Osteoblast (primary cell): ENCODE measurements around the gene PGK2. TPM values are rescaled to one million over a fixed set of nuclear protein-coding genes. Genes with fewer than 3 reads are reported as not detected.

Experiments used
- DNase-seq: peaks from one replicate; pipeline ENCODE4 v3.0.0; 2011; ENCODE audit warnings: low spot score, mixed read lengths; ENCODE audit not compliant: insufficient read length; ENCODE audit errors: missing footprints
- H2AFZ ChIP-seq: 2 replicates; pipeline ENCODE4 v1.6.0; 2011; ENCODE audit warnings: mild to moderate bottlenecking, low read length
- H3K27ac ChIP-seq: 2 replicates; pipeline ENCODE4 v1.5.1; 2011; ENCODE audit warnings: mild to moderate bottlenecking, low read depth, low read length, moderate library complexity
- H3K27me3 ChIP-seq: 2 replicates; pipeline ENCODE4 v1.6.0; 2012; ENCODE audit warnings: mild to moderate bottlenecking, control low read depth, inconsistent platforms, low read length, moderate library complexity; ENCODE audit not compliant: insufficient read depth
- H3K36me3 ChIP-seq: 2 replicates; pipeline ENCODE4 v1.5.1; 2011; ENCODE audit warnings: mild to moderate bottlenecking, low read length, control low read depth, moderate library complexity; ENCODE audit not compliant: insufficient read depth
- H3K4me1 ChIP-seq: 2 replicates; pipeline ENCODE4 v1.5.1; 2011; ENCODE audit warnings: mild to moderate bottlenecking, low read length, control low read depth, moderate library complexity; ENCODE audit not compliant: insufficient read depth
- H3K4me2 ChIP-seq: 2 replicates; pipeline ENCODE4 v1.6.0; 2011; ENCODE audit warnings: mild to moderate bottlenecking, low read length; ENCODE audit not compliant: insufficient read depth
- H3K4me3 ChIP-seq: fragments of 200-600 bp; sonication (generic); 3 replicates; pipeline ENCODE4 v1.5.1; 2012; ENCODE audit warnings: mild to moderate bottlenecking, low read length, inconsistent platforms; ENCODE audit not compliant: insufficient read depth
- H3K79me2 ChIP-seq: 2 replicates; pipeline ENCODE4 v1.6.0; 2012; ENCODE audit warnings: mild to moderate bottlenecking, low read length, control low read depth, inconsistent platforms; ENCODE audit not compliant: insufficient read depth
- H3K9me3 ChIP-seq: 2 replicates; pipeline ENCODE4 v1.5.1; 2011; ENCODE audit warnings: low read depth, low read length, control low read depth
- H4K20me1 ChIP-seq: 2 replicates; pipeline ENCODE4 v1.6.0; 2012; ENCODE audit warnings: mild to moderate bottlenecking, low read length, control low read depth; ENCODE audit not compliant: insufficient read depth
- total RNA-seq: library from RNA; depleted of rRNA; stranded (reverse); fragments of >200 nt; gene quantifications from 2 replicates; pipeline ENCODE4 v1.2.3, GENCODE V29; 2012
- TF ChIP-seq, protein P1 (sequence below): IDR thresholded peaks from 2 replicates; pipeline ENCODE4 v1.5.1; 2011; ENCODE audit warnings: mild to moderate bottlenecking, low read depth, low read length, moderate library complexity; ENCODE audit errors: extremely low read depth

PGK2 gene
- total RNA-seq, 1 donor, result not detected

GRCh38 chr6:49784272-49784671 is 2.8 kb downstream of the PGK2 start:
- no peak for DNase-seq
- H4K20me1 ChIP-seq, result no peaks in the 10 kb centered on the region
- H3K79me2 ChIP-seq, result no peaks in the 10 kb centered on the region
- H3K36me3 ChIP-seq, result no peaks in the 10 kb centered on the region
- no peak overlapping the region for H3K27ac ChIP-seq
- H3K4me2 ChIP-seq, result no peak overlapping the region
- no peaks in the 10 kb centered on the region for H3K4me1 ChIP-seq
- no peak overlapping the region for H3K4me3 ChIP-seq
- TF ChIP-seq, protein P1, sequence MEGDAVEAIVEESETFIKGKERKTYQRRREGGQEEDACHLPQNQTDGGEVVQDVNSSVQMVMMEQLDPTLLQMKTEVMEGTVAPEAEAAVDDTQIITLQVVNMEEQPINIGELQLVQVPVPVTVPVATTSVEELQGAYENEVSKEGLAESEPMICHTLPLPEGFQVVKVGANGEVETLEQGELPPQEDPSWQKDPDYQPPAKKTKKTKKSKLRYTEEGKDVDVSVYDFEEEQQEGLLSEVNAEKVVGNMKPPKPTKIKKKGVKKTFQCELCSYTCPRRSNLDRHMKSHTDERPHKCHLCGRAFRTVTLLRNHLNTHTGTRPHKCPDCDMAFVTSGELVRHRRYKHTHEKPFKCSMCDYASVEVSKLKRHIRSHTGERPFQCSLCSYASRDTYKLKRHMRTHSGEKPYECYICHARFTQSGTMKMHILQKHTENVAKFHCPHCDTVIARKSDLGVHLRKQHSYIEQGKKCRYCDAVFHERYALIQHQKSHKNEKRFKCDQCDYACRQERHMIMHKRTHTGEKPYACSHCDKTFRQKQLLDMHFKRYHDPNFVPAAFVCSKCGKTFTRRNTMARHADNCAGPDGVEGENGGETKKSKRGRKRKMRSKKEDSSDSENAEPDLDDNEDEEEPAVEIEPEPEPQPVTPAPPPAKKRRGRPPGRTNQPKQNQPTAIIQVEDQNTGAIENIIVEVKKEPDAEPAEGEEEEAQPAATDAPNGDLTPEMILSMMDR, result no peak
- H3K27me3 ChIP-seq, result no peaks in the 10 kb centered on the region
- no peak overlapping the region for H2AFZ ChIP-seq
- H3K9me3 ChIP-seq, result no peaks in the 10 kb centered on the region

DNA sequence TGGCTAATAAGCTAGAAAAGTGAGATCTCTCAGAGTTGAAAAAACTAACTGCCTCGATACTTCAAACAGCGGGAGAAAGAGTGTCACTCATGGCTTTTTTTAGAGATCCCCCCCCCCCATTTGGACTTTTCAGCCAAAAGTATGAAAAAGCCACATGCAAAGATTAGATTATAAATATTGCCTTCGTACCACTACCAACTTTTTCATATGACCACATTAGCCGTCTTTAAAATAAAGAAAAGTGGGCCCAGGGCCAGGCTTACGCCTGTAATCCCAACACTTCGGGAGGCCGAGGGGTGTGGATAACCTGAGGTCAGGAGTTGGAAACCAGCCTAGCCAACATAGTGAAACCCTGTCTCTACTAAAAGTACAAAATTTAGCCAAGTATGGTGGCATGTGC is 4.4 kb downstream of the PGK2 start:
- H2AFZ ChIP-seq, result no peak overlapping the region

DNA sequence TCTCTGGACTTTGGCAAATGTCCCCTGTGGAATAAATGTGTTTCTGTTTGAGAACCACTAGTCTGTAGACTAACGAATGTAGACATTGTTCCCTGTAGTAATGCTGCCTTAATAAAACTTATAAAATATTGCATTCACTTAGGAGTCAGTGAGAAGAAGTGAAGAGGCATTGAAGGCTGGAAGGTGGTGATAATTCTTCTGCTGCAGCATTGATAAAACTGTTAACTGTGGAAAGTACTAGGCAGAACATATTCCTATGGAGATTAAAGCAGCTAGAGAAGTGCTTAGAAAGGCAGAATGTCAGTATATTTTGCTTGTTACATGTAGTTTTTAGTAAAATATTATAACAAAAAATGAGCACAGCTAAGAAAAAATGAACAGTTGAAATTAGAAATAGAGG is 4.8 kb downstream of the PGK2 start:
- no peaks in the 10 kb centered on the region for H3K79me2 ChIP-seq

More for the DNA sequence above, 4.4 kb downstream of the PGK2 start:
- Histone ChIP-seq H3K27me3 (no peaks in the 10 kb centered on the region), H3K79me2 (no peaks in the 10 kb centered on the region), H3K9me3 (no peaks in the 10 kb centered on the region), H3K36me3 (no peaks in the 10 kb centered on the region), H3K4me3 (no peak overlapping the region), H3K4me2 (no peak overlapping the region), H4K20me1 (no peaks in the 10 kb centered on the region), H3K27ac (no peak overlapping the region), H3K4me1 (no peaks in the 10 kb centered on the region)
- no peak for DNase-seq
- TF ChIP-seq, protein P1, result no peak

DNA sequence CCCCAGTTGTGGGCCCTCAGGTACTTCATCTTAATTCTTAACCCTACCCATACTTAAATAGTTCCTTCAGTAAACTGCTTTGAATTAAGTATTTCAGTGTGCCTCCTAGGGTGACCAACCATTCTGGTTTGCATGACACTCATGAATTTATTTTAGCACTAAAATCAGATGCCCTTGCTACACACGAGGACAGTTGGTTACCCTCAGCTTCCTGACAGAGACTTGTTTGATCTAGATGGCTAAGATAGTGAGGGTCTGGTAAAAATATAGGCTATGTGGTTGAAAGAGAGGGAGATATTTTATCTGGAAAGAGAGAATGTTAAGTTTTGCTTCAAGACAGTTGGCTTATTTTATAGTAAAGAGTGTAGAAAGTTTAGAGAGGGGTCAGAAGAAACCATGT is 10.6 kb downstream of the PGK2 start:
- H2AFZ ChIP-seq, result no peak overlapping the region
- H3K4me1 ChIP-seq, result no peaks in the 10 kb centered on the region
- H3K4me3 ChIP-seq, result no peak overlapping the region
- H3K4me2 ChIP-seq, result no peak overlapping the region
- H3K9me3 ChIP-seq, result no peaks in the 10 kb centered on the region
- H3K27me3 ChIP-seq, result no peaks in the 10 kb centered on the region
- TF ChIP-seq, protein P1, result no peak
- H3K36me3 ChIP-seq, result no peaks in the 10 kb centered on the region
- no peaks in the 10 kb centered on the region for H3K79me2 ChIP-seq
- no peaks in the 10 kb centered on the region for H4K20me1 ChIP-seq
- DNase-seq, result no peak
- no peak overlapping the region for H3K27ac ChIP-seq

More for the DNA sequence above, 4.8 kb downstream of the PGK2 start:
- Histone ChIP-seq H3K4me2 (no peak overlapping the region), H3K36me3 (no peaks in the 10 kb centered on the region), H3K9me3 (no peaks in the 10 kb centered on the region), H3K4me1 (no peaks in the 10 kb centered on the region), H2AFZ (no peak overlapping the region), H4K20me1 (no peaks in the 10 kb centered on the region), H3K27me3 (no peaks in the 10 kb centered on the region), H3K4me3 (no peak overlapping the region), H3K27ac (no peak overlapping the region)
- DNase-seq, result no peak
- TF ChIP-seq, protein P1, result no peak
